Sciatic nerve (tissue), 2 donors: ENCODE data around the gene ARHGEF2. TPM values are rescaled to one million over a fixed set of nuclear protein-coding genes. Genes with fewer than 3 reads are reported as not detected.
"Not testable (repeated sequence)": the region's sequence is repeated elsewhere in the genome, so short reads cannot be mapped to it uniquely, and the experiment has no call there.

Experiments
- ATAC-seq: fragments of 200-7000 bp; cut with Tn5 transposase; one replicate; pipeline ENCODE4 v1.9.1; 2020; ENCODE audit warnings: mild to moderate bottlenecking, moderate library complexity
- DNase-seq: peaks from one replicate; pipeline ENCODE4 v3.0.0-alpha.2; 2020; ENCODE audit warnings: low spot score
- intact Hi-C: fragments of 100-400 bp; cut with DNase I; formaldehyde crosslinking; loops from one replicate; pipeline ENCODE4 v1.14.2; 2022
- total RNA-seq: library from RNA; stranded (reverse); fragmentation: NEBNext Ultra II Directional; extraction: Animal tissue kit (Norgen Biotek cat#: 25700); gene quantifications from one replicate; pipeline ENCODE4 v1.2.1, GENCODE V29; 2021
- donor health status: DM: no; HTN: no; CAD: no.
- donor health status: DM: no; HTN: no; CAD: no.

The ARHGEF2 gene
- total RNA-seq, 1 donor from 2014 or later = 196 TPM

GRCh38 chr1:155996166-155996565 is 17.8 kb upstream of the ARHGEF2 start:
- no peak for DNase-seq
- ATAC-seq = no peak
- intact Hi-C loops = loop anchor here (10.0 kb wide), 1 partner anchor 51 kb away; the partner anchor contains the start of gene RXFP4

DNA sequence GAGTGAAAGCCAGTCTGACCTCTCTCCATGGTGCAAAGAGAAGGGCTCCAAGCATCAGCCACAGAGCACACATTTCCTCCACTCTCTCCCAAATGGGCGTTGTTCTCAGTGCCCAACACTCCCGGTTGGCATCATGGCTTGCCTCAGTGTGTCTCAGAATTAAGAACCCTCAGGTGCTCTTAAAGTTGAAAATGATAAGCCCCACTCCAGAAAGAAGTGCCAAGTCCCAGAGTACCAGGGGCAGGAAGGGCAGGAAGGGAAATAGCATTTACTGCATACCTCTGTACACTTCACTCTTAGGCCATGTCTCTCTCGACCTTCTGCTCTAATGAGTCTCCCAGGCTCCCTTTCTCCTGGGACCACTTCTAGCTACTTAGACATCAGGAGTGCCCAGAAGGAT is 15.2 kb upstream of the ARHGEF2 start:
- no peak for DNase-seq
- intact Hi-C loops = loop anchor here (10.0 kb wide), 1 partner anchor 49 kb away; the partner anchor contains the start of gene RXFP4
- ATAC-seq = no peak

GRCh38 chr1:155990005-155990739 is 11.8 kb upstream of the ARHGEF2 start:
- ATAC-seq = peak; percentile 43
- DNase-seq = no peak
- intact Hi-C loops = loop anchor here (10.0 kb wide), 1 partner anchor 45 kb away; the partner anchor contains the start of gene RXFP4

- DNase-seq (peak; percentile 82), ATAC-seq (peak; percentile 94)
- intact Hi-C loops = loop anchor here (10.0 kb wide), 1 partner anchor 45 kb away; the partner anchor contains the start of gene RXFP4
These were observed 11.1 kb upstream of the ARHGEF2 start for GRCh38 chr1:155989242-155990004.

GRCh38 chr1:155984903-155985645 is 6.7 kb upstream of the ARHGEF2 start:
- intact Hi-C loops, DNase-seq, ATAC-seq: not testable (repeated sequence)

- DNase-seq (no peak), ATAC-seq (no peak)
- intact Hi-C loops = no loop called here
These were observed 6.0 kb upstream of the ARHGEF2 start for GRCh38 chr1:155984341-155984740.

- peak; percentile 87 for DNase-seq
- ATAC-seq = peak; percentile 90
- intact Hi-C loops = no loop called here
These were observed 5.1 kb upstream of the ARHGEF2 start for GRCh38 chr1:155983191-155984024.

DNA sequence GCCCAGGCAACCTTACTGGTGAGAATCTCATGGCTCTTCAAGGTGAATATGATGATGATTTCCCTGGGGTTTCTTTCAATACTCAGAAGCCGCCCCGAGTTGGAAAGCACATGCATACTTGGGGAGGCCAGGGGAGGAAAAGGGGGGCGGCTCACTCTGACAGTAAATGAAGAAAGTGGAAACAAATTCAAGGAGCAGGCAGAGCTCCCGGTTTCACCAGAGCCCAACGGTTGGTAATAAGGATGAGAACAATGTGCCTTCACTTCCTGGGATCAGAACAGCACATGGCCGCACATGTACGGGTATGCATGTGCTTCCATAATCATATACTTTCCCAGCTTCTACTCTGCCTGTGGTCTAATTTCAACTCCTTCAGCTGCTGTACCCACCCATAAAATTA is 3.8 kb upstream of the ARHGEF2 start:
- no peak for ATAC-seq
- no peak for DNase-seq
- intact Hi-C loops = no loop called here

GRCh38 chr1:155981266-155982088 is 3.1 kb upstream of the ARHGEF2 start:
- intact Hi-C loops = no loop called here
- no peak for ATAC-seq
- no peak for DNase-seq

DNA sequence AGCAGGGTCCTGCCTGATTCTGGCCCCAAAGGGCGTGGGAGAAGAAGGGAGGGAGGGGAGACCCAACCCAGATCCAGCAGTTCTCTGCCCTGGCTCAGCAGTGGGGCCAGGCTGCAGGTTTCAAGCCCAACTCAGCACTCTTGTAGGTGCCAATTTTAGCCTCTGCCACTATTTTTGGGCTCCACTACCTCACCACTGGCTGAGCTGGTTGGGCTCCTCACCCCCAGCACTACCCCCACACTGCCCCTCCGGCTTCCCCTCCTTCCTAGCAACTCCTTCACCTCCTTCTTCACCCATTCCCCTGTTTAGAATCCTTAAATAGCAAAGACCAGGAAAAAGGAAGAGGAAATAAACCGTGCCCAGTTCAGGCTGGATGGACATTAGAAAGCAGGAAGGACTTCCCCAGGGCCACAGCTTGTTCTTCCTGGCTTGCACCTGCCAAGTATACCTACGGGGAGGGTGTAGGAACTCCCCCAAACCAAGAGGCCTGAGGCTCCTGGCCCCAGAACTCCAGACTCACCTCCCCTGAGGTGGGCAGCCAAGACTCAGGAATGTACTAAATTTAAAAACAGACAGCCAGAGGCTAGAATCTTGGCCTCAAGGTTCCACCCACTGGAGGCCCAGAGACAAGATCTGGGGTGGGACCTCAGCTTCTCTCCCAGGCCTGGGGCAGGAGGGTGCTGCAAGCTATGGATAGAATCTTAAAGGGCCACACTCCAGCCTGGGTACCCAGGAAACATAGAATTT is 1.4 kb upstream of the ARHGEF2 start:
- ATAC-seq = no peak
- intact Hi-C loops = no loop called here
- no peak for DNase-seq

DNA sequence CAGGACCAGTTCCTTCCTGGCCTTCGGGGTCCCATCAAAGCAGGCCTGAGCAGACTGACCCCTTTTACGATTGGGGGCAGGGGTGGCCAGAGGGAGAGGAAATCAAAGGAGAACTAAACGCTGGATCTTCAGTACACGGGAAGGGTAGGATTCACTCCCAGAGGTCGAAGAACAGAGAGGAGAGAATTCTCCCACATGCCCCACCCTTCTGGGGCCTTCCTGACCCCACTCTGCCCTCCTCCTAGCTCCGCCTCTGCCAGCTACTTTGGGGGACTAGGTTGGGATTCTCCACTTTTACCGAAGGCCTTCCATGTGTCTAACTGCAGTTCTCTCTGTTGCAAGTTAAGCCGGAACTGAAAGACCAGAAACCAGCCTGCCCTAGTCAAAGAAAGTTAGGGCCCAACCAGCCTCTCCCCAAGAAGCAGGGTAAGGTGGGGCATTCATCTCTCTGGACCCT is 654 bp upstream of the ARHGEF2 start:
- intact Hi-C loops = no loop called here
- peak; percentile 53 for ATAC-seq
- no peak for DNase-seq

DNA sequence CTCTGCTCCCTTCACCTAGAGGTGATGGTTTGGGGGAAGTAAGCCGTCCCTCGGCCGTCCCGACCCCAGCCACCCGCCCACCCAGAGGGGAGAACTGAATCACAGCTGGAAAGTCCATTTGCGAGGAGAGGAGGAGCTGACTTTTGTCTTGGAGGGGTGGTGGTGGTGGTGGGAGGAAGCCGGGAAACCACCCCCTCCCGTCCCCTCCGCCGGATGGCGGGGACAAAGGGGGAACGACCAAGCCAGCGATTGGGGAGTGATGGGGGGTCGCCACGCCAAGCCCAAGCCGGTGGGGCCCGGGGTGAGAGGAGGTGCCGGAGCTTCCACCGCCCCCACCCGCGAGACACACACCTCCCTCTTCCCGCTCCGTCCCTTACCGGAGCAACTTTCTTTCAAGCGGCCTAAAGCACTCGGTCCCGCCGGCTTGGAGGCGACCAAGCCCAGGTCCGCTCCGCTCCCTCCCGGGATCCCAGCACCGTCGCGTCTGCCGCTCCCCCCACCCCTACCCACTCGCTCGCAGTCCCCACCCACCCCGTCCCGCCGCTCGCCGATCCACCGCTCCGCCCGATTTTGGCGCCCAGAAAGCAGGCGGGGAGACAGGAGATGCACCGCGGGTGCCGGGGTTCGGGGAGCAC is 540 bp downstream of the ARHGEF2 start:
- peak; percentile 75 for DNase-seq
- peak; percentile 54 for ATAC-seq
- intact Hi-C loops = no loop called here

GRCh38 chr1:155976913-155977689 is 1.2 kb downstream of the ARHGEF2 start:
- intact Hi-C loops = no loop called here
- ATAC-seq (no peak), DNase-seq (no peak)

GRCh38 chr1:155976062-155976912 is 2.1 kb downstream of the ARHGEF2 start:
- intact Hi-C loops = no loop called here
- DNase-seq = peak; percentile 87
- ATAC-seq = peak; percentile 21
